ENCODE measurements around the gene PDIA5. TPM values are rescaled to one million over a fixed set of nuclear protein-coding genes. Genes with fewer than 3 reads are reported as not detected.

Gene PDIA5
- total RNA-seq, 3 donors from 2014 or later (not counting 1 experiment from before 2014, with no cell fraction given): 0.59 to 3.3 (median 0.63) TPM

DNA sequence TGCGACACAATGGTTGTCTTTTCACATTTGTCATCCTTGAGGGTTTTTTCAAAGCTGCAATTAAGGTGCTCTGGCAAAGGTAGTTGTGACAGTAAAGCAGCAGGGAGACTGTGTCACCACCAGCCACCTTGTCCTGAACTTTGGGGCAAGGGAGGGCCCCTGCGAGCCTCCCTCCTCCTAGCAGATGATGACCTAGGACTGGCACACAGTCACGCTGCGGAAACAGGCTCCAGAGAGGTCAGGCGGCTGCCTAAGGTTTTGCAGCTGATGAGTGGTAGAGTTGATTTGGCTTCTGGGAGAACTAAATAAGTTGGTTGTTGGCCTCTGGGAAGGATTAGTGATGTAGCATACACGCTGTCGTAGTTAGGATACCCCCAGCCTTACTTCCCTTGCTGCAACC, 62.7 kb downstream of the PDIA5 start:
- Mint-ChIP-seq H3K36me3 (no peaks in the 10 kb centered on the region), H3K9me3 (no peaks in the 10 kb centered on the region), H3K4me3 (no peak overlapping the region), H3K27me3 (ENCODE audit: low read depth in 2 of 2) (no peaks in the 10 kb centered on the region), H3K27ac (no peak overlapping the region), H3K4me1 (no peaks in the 10 kb centered on the region)
- Histone ChIP-seq H3K36me3 (ENCODE audit: control insufficient read depth, insufficient read depth, low read length) (no peaks in the 10 kb centered on the region), H3K4me1 (ENCODE audit: control insufficient read depth, insufficient read depth, low read length) (no peaks in the 10 kb centered on the region), H3K9me3 (ENCODE audit: control insufficient read depth, insufficient read depth, low read length) (no peaks in the 10 kb centered on the region), H3K4me3 (ENCODE audit: low read length) (no peak overlapping the region), H3K27me3 (ENCODE audit: control insufficient read depth, insufficient read depth, low read length) (no peaks in the 10 kb centered on the region), H3K27ac (ENCODE audit: low read length) (no peak overlapping the region)
- TF ChIP-seq, protein P1, sequence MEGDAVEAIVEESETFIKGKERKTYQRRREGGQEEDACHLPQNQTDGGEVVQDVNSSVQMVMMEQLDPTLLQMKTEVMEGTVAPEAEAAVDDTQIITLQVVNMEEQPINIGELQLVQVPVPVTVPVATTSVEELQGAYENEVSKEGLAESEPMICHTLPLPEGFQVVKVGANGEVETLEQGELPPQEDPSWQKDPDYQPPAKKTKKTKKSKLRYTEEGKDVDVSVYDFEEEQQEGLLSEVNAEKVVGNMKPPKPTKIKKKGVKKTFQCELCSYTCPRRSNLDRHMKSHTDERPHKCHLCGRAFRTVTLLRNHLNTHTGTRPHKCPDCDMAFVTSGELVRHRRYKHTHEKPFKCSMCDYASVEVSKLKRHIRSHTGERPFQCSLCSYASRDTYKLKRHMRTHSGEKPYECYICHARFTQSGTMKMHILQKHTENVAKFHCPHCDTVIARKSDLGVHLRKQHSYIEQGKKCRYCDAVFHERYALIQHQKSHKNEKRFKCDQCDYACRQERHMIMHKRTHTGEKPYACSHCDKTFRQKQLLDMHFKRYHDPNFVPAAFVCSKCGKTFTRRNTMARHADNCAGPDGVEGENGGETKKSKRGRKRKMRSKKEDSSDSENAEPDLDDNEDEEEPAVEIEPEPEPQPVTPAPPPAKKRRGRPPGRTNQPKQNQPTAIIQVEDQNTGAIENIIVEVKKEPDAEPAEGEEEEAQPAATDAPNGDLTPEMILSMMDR (IDR thresholded peaks at IDR 0.05): no peak
- no peak for DNase-seq
- 96% methylated on average over 7 of the region's 7 CpGs for WGBS (ENCODE audit: insufficient coverage)
- ATAC-seq: no peak
- intact Hi-C loops (cut with micrococcal nuclease): no loop called here

DNA sequence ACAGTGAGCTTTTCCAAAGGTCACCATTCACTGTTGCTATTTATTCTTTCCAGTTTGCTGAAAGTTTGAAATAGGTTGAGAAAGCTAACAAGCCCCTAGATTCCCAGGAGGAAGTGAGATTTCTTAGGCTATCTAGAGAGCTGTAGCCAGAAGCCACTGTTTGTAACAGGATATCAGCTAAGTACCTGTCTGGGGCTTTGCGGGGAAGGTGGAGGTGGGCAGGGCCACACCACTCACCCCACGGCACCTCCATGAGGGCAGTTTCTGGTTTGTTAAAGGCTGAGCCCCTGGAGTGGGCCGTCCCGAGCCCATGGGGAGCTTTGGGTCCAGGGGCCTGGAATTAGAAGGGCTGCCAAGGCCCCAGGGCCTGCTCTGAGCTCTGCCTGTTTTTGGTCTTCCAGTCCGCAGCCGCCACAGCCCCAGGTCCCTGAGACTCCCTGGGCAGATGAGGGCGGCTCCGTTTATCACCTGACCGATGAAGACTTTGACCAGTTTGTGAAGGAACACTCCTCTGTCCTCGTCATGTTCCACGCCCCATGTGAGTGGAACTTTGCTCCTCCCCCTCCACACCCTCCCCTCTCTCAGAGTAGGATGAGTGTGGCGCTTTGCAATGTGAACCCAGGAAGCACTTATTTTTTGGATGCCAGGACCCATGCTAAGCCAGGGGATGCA, 63.4 kb downstream of the PDIA5 start:
- H3K36me3 Mint-ChIP-seq: no peaks in the 10 kb centered on the region
- Histone ChIP-seq H3K27ac (ENCODE audit: low read length) (no peak overlapping the region), H3K36me3 (ENCODE audit: control insufficient read depth, insufficient read depth, low read length) (no peaks in the 10 kb centered on the region), H3K27me3 (ENCODE audit: control insufficient read depth, insufficient read depth, low read length) (no peaks in the 10 kb centered on the region), H3K4me3 (ENCODE audit: low read length) (no peak overlapping the region), H3K4me1 (ENCODE audit: control insufficient read depth, insufficient read depth, low read length) (no peaks in the 10 kb centered on the region), H3K9me3 (ENCODE audit: control insufficient read depth, insufficient read depth, low read length) (no peaks in the 10 kb centered on the region)
- H3K27me3 Mint-ChIP-seq (ENCODE audit: low read depth in 2 of 2): no peaks in the 10 kb centered on the region
- DNase-seq (no peak), ATAC-seq (no peak)
- no peaks in the 10 kb centered on the region for H3K4me1 Mint-ChIP-seq
- TF ChIP-seq, protein P1 (IDR thresholded peaks at IDR 0.05): no peak
- no peak overlapping the region for H3K4me3 Mint-ChIP-seq
- intact Hi-C loops (cut with micrococcal nuclease): no loop called here
- no peak overlapping the region for H3K27ac Mint-ChIP-seq
- 91% methylated on average over 12 of the region's 12 CpGs for WGBS (ENCODE audit: insufficient coverage)
- no peaks in the 10 kb centered on the region for H3K9me3 Mint-ChIP-seq

DNA sequence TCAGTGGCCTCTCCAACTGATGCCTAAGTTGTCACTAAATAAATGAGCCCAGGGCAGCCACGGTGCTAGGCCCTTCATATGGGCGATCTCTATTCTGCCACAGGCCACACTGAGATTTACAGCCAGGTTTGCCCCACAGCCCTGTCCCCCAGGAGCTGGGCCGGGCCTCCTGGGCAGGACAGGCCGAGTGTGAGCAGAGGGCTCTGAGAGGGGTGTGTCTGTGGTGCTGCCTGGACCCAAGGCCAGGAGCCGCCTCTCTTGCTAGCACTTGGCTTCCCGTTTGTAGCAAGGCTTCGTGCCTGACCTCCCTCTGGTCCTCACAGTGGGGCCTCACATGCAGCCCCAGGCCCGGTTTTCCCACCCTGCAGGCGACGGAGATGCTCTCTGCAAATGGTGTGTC, 67.8 kb downstream of the PDIA5 start:
- Histone ChIP-seq H3K4me3 (ENCODE audit: low read length) (no peak overlapping the region), H3K27me3 (ENCODE audit: control insufficient read depth, insufficient read depth, low read length) (no peaks in the 10 kb centered on the region), H3K27ac (ENCODE audit: low read length) (no peak overlapping the region), H3K36me3 (ENCODE audit: control insufficient read depth, insufficient read depth, low read length) (no peaks in the 10 kb centered on the region), H3K9me3 (ENCODE audit: control insufficient read depth, insufficient read depth, low read length) (no peaks in the 10 kb centered on the region), H3K4me1 (ENCODE audit: control insufficient read depth, insufficient read depth, low read length) (no peaks in the 10 kb centered on the region)
- TF ChIP-seq, protein P1 (IDR thresholded peaks at IDR 0.05): no peak
- H3K4me1 Mint-ChIP-seq: no peaks in the 10 kb centered on the region
- DNase-seq (no peak), ATAC-seq (no peak)
- H3K9me3 Mint-ChIP-seq: no peaks in the 10 kb centered on the region
- H3K27me3 Mint-ChIP-seq (ENCODE audit: low read depth in 2 of 2): no peaks in the 10 kb centered on the region
- H3K36me3 Mint-ChIP-seq: no peaks in the 10 kb centered on the region
- H3K4me3 Mint-ChIP-seq: no peak overlapping the region
- H3K27ac Mint-ChIP-seq: no peak overlapping the region
- 81% methylated on average over 10 of the region's 10 CpGs for WGBS (ENCODE audit: insufficient coverage)
- intact Hi-C loops (cut with micrococcal nuclease): no loop called here

- TF ChIP-seq, protein P1 (IDR thresholded peaks at IDR 0.05): no peak
- H3K36me3 ChIP-seq (ENCODE audit: control insufficient read depth, insufficient read depth, low read length): no peaks in the 10 kb centered on the region
- intact Hi-C loops (cut with micrococcal nuclease): no loop called here
- no peak overlapping the region for H3K27ac Mint-ChIP-seq
- DNase-seq: no peak
- H3K36me3 Mint-ChIP-seq: no peaks in the 10 kb centered on the region
- 89% methylated on average over 2 of the region's 2 CpGs for WGBS (ENCODE audit: insufficient coverage)
- no peaks in the 10 kb centered on the region for H3K9me3 Mint-ChIP-seq
- no peaks in the 10 kb centered on the region for H3K27me3 Mint-ChIP-seq (ENCODE audit: low read depth in 2 of 2)
- H3K4me3 Mint-ChIP-seq: no peak overlapping the region
- H3K4me3 ChIP-seq (ENCODE audit: low read length): no peak overlapping the region
- H3K27me3 ChIP-seq (ENCODE audit: control insufficient read depth, insufficient read depth, low read length): no peaks in the 10 kb centered on the region
- ATAC-seq: no peak
- no peaks in the 10 kb centered on the region for H3K4me1 Mint-ChIP-seq
- H3K9me3 ChIP-seq (ENCODE audit: control insufficient read depth, insufficient read depth, low read length): no peaks in the 10 kb centered on the region
- no peaks in the 10 kb centered on the region for H3K4me1 ChIP-seq (ENCODE audit: control insufficient read depth, insufficient read depth, low read length)
- no peak overlapping the region for H3K27ac ChIP-seq (ENCODE audit: low read length)
Measured at GRCh38 chr3:123137001-123137400, 70.2 kb downstream of the PDIA5 start.

All from natural killer cell (primary cell).